Skin epidermis (tissue), 12 donors: ENCODE data around the gene SLC35F1.

Experiments
- H3K27ac ChIP-seq, 21 experiments: fragments of 200-600 bp; sonication (generic) in 11 of 21; one replicate each; pipeline ENCODE4 v1.5.0; 2020; ENCODE audit warnings: mild to moderate bottlenecking in 3 of 21, inconsistent platforms in 2 of 21, moderate library complexity in 2 of 21
- H3K4me3 ChIP-seq, 7 experiments: fragments of 200-600 bp; sonication (generic) in 2 of 7; one replicate each; pipeline ENCODE4 v1.5.0; 2020; ENCODE audit warnings: inconsistent platforms in 2 of 7, mild to moderate bottlenecking in 2 of 7, moderate library complexity in 1 of 7

SLC35F1 gene

GRCh38 chr6:118168421-118168820 lies 261.4 kb downstream of the SLC35F1 start:
- no peak overlapping the region for H3K27ac ChIP-seq
- H3K4me3 ChIP-seq: no peak overlapping the region

- Histone ChIP-seq H3K4me3 (no peak overlapping the region), H3K27ac (no peak overlapping the region)
Measured at GRCh38 chr6:118171852-118172251, 264.8 kb downstream of the SLC35F1 start.

DNA sequence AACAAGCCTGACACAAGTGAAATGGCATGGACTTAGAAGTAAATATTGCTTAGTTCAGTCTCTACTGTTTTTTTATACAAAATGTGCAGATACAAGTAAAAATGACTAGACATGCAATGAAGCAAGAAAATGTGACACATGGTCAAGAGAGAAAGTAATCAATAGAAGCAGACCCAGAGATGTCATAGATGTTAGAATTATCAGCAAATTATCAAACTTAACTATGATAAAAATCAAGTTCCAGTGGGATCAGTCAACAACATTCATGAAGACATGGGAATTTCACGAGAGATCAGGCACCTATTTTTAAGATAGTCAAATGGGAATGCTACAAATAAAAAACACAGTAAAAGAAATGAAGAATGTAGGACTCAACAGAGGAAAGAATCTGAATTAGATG lies 267.0 kb downstream of the SLC35F1 start:
- Histone ChIP-seq H3K27ac (no peak overlapping the region), H3K4me3 (no peak overlapping the region)

GRCh38 chr6:118177720-118178119 lies 270.7 kb downstream of the SLC35F1 start:
- no peak overlapping the region for H3K4me3 ChIP-seq
- H3K27ac ChIP-seq: no peak overlapping the region

DNA sequence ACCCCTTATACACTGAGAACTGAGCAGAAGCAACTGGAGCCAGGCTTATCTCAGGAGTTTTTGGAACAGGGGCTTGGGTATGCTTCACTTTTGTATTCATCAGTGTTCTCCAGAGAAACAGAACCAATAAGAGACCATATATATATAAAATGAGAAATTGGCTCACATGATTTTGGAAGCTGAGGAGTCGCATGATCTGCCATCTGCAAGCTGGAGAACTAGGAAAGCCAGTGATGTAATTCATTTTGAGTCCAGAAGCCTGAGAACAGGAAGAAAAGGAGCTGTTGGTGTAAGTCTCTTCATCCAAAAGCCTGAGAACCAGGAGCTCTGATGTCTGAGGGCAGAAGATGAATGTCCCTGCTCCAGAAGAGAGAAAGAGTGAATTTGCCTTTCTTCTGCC lies 272.0 kb downstream of the SLC35F1 start:
- Histone ChIP-seq H3K27ac (no peak overlapping the region), H3K4me3 (no peak overlapping the region)

DNA sequence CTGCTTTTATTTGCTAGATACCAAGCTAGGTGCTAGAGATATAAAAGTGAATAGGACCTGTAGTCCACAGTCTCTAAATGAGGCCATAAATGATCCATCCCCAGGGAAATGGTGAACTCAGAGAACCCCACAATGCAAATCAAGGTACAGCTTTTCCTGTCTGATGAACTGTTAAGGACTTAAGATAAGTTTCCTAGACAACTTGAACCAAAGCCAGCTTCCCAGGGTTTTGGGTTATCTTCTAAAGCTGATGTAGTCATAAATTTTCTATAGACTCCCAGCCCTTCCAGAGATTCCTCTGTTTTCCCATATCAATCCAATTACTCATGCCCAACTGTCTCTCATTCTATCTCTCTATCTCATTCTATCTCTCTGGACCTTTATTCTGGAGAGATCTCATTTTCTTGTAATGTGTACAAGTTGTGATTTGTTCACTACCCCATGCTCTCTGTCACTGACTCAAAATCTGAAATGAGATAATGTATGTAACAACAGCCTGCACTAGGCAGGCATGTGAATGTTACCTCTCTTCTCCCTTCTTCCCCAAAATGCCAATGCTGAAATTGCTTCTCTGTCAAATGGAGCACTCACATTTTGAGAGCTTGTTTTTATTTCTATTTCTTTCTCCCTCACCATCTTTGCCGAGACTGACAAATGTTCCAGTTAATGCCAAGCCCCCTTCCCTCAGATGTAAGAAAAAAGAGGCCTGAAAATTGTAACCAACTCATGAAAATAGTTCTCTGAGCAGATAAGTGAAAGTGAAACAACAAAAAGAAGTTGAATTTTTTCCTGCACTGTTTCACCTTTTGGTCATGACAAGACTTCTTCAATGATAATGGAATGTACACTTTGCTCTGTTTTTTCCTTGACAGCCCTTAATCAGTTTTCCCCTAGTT lies 279.9 kb downstream of the SLC35F1 start:
- H3K27ac ChIP-seq: peak overlapping the region in 2 of 21 experiments; percentile 36 to 45
- H3K4me3 ChIP-seq: no peak overlapping the region

- H3K27ac ChIP-seq: peak overlapping the region in 3 of 21 experiments; percentile 3 to 67 (median 45)
Measured at GRCh38 chr6:118187568-118188164, 280.6 kb downstream of the SLC35F1 start.

DNA sequence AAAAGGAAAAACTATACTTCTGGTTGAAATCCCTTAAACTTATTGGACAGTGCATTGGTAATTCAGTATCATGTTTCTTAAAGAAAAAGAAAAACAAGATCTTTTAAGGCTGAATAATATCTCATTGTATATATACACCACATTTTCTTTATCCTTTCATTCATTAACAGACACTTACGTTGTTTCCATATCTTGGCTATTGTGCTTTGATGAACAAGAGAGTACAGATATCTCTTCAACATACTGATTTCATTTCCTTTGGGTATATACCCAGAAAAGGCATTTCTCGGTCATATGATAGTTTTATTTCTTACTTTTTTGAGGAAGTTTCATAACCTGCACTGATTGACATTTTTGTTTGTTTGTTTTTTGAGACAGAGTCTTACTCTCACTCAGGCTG lies 281.5 kb downstream of the SLC35F1 start:
- Histone ChIP-seq H3K27ac (peak overlapping the region in 3 of 21 experiments; percentile 17 to 67 (median 46)), H3K4me3 (no peak overlapping the region)

More at GRCh38 chr6:118187568-118188164, 280.6 kb downstream of the SLC35F1 start:
- H3K4me3 ChIP-seq: no peak overlapping the region

- H3K27ac ChIP-seq: no peak overlapping the region
- no peak overlapping the region for H3K4me3 ChIP-seq
Measured at GRCh38 chr6:118197539-118197938, 290.5 kb downstream of the SLC35F1 start.

DNA sequence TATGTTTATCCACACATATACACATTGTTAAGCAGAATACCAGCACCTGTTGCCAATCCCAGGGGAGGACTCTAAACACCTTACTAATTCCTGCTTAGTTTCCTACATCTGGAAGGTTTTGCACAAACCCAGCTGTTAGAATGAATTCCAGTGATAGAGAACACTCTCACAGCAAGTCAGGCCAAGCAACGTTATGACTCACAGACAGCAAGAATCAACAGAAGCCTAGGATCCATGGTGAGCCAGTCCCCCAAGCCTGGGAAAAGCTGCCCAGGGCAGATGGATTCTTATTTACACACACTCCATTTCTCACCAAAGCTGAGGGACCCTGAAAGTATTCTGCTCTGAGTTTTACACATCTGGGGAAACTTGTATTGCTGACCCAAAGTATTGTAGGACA lies 291.7 kb downstream of the SLC35F1 start:
- H3K27ac ChIP-seq: no peak overlapping the region

DNA sequence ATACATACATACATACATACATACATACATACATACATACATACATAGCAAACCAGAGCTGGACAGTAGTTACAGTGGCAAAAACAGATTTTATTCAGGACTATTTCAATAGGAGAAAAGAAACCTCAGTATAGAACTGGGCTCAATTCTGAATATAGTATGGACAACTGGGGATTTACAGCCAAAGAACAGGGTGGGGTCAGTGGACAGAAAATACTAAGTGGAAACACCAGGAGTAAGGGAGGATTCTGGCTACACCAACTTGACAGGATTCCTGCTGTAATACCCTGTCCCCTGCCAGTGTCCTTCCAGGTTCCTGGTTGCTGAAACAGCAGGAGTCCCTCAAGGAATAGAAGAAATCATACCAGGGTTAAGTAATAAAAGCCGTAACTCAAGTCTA lies 293.1 kb downstream of the SLC35F1 start:
- H3K4me3 ChIP-seq: no peak overlapping the region
- no peak overlapping the region for H3K27ac ChIP-seq

More for the DNA sequence above, 291.7 kb downstream of the SLC35F1 start:
- no peak overlapping the region for H3K4me3 ChIP-seq

DNA sequence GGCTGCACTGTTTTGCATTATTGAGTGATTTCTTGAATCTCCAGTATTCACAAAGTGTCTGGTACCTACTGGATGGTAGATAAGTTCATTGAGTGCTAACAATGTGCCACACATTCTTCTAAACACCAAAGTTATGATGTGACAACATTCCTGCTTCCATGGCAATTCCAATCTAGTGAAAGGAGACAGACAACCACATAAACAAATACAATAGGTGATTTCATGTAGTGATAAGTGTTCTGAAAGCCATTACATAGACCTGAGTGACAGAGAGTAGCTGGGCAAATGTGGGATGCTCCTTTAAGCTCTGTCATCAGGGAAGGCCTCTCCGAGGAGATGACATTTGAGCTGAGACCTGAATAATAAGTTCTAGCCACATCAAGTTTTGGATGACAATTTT lies 295.5 kb downstream of the SLC35F1 start:
- Histone ChIP-seq H3K27ac (no peak overlapping the region), H3K4me3 (no peak overlapping the region)

GRCh38 chr6:118203545-118203944 lies 296.5 kb downstream of the SLC35F1 start:
- Histone ChIP-seq H3K4me3 (no peak overlapping the region), H3K27ac (no peak overlapping the region)

GRCh38 chr6:118206221-118206620 lies 299.2 kb downstream of the SLC35F1 start:
- no peak overlapping the region for H3K4me3 ChIP-seq
- H3K27ac ChIP-seq: no peak overlapping the region

GRCh38 chr6:118207947-118208346 lies 300.9 kb downstream of the SLC35F1 start:
- no peak overlapping the region for H3K4me3 ChIP-seq
- H3K27ac ChIP-seq: no peak overlapping the region

- H3K27ac ChIP-seq: no peak overlapping the region
- no peak overlapping the region for H3K4me3 ChIP-seq
Measured at GRCh38 chr6:118212451-118213173, 305.5 kb downstream of the SLC35F1 start.

DNA sequence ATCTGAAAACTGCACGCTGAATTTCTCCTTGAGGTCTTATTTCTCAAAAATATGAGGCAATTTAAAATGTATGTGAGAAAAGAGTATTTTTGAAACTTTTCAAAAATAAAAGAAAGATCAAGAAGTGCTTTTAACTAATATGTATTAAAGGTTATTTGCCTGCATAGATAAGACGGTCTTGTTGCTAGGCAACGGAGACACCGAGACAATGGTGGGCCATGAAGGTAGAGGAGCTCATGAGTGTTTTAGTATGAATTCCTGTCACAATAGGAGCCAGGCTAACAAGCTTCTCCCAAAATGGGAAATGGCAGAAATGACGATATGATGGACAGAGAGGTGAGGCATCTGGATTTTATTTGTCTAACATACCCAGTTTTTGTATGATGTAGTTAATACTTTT lies 308.2 kb downstream of the SLC35F1 start:
- Histone ChIP-seq H3K27ac (no peak overlapping the region), H3K4me3 (no peak overlapping the region)

GRCh38 chr6:118216751-118217150 lies 309.7 kb downstream of the SLC35F1 start:
- Histone ChIP-seq H3K27ac (no peak overlapping the region), H3K4me3 (no peak overlapping the region)

GRCh38 chr6:118218156-118218555 lies 311.1 kb downstream of the SLC35F1 start:
- no peak overlapping the region for H3K27ac ChIP-seq

GRCh38 chr6:118220429-118221128 lies 313.5 kb downstream of the SLC35F1 start:
- no peak overlapping the region for H3K27ac ChIP-seq
- H3K4me3 ChIP-seq: no peak overlapping the region

More at GRCh38 chr6:118218156-118218555, 311.1 kb downstream of the SLC35F1 start:
- no peak overlapping the region for H3K4me3 ChIP-seq
